Measurements from ENCODE around the gene CHEK2. TPM values are rescaled to one million over a fixed set of nuclear protein-coding genes. Genes with fewer than 3 reads are reported as not detected.

Gene CHEK2
- total RNA-seq, result 11.6 and 33.8 TPM in 2 replicates

GRCh38 chr22:28741785-28742561 is at the start of gene CHEK2, which contains the start of gene HSCB:
Gene CHEK2 (minus strand): TSS chr22:28741820. CDS start chr22:28734721, 7,099 bp downstream.
Gene HSCB (plus strand): TSS chr22:28742039. CDS start chr22:28742096, 57 bp downstream.

GRCh38 chr22:28772633-28773460 is 31.2 kb upstream of the CHEK2 start, which contains the start of gene CCDC117:
Gene CCDC117 (plus strand): TSS chr22:28772695. CDS start chr22:28772850, 155 bp downstream.

GRCh38 chr22:28679611-28680287 is 61.9 kb downstream of the CHEK2 start, which contains the start of gene TTC28:
Gene TTC28 (minus strand): TSS chr22:28679840. CDS start chr22:28679723, 117 bp downstream.

Other genes with a start within 250 kb of the CHEK2 start
- gene TTC28, start 62.0 kb downstream of the CHEK2 start, total RNA-seq, result 1.5 and 4.2 TPM in 2 replicates
- gene HSCB, start 219 bp upstream of the CHEK2 start, total RNA-seq, result 15.0 and 27.7 TPM in 2 replicates
- gene CCDC117, start 30.9 kb upstream of the CHEK2 start, total RNA-seq, result 8.8 and 11.0 TPM in 2 replicates
- 159 and 222 TPM in 2 replicates for gene XBP1, start 58.7 kb upstream of the CHEK2 start, total RNA-seq
- gene ZNRF3, start 141.8 kb upstream of the CHEK2 start, total RNA-seq, result 5.2 and 8.2 TPM in 2 replicates